HG03139 (cell line): Measurements from ENCODE around the gene UBAC2.
A peak's percentile ranks its signal among the peaks of the same experiment; 100 is the strongest.

Experiments
- ATAC-seq: cut with Tn5 transposase; IDR thresholded peaks from one replicate; pipeline ENCODE4 v1.9.1; 2021; ENCODE audit not compliant: unreplicated experiment

UBAC2 gene

GRCh38 chr13:99289674-99290337, 89.2 kb downstream of the UBAC2 start:
- no peak for ATAC-seq

- no peak for ATAC-seq
Measured at GRCh38 chr13:99290894-99291293, 90.2 kb downstream of the UBAC2 start.

- ATAC-seq = no peak
Measured at GRCh38 chr13:99293178-99293577, 92.5 kb downstream of the UBAC2 start.

DNA sequence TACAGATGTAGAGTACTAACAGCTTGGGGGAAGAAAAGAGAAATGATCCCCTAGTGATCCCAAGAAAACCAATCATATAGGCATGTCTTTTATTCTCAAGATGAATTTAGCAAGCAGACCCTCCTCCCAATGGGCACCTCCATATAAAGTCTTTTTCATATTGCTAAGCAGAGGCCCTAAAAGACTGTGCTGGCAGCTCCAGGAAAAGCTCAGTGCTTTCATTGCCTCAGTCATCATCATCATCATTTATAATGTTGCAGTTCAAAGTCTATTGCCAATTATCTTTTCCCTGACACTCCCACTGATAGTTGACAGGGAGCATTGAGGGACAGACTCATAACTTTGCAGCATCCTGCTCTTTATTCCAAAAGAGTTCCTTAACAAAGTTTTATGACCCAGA, 93.5 kb downstream of the UBAC2 start:
- no peak for ATAC-seq

- no peak for ATAC-seq
Measured at GRCh38 chr13:99294958-99295357, 94.3 kb downstream of the UBAC2 start.

GRCh38 chr13:99295488-99296252, 95.0 kb downstream of the UBAC2 start:
- ATAC-seq = no peak

- no peak for ATAC-seq
Measured at GRCh38 chr13:99296398-99296797, 95.7 kb downstream of the UBAC2 start.

DNA sequence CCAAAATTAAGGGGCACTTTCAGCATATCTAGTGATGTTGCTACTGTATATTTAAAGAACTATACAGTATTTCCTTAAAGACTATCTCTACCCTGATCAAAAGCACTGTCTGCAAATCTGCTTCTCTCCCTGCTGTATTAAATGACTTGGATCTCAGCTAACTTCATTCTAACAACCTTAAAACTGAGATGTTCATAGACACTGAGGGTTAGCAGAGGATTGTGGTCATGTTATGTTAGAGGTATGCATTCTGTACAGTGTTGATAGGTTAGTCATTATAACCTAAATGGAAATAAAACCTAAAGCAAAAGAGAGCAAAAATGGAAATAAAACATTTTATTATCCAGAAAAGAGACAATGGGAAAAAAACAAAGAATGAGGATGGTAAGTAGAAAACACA, 96.7 kb downstream of the UBAC2 start:
- ATAC-seq = no peak

GRCh38 chr13:99298056-99298455, 97.4 kb downstream of the UBAC2 start:
- no peak for ATAC-seq

GRCh38 chr13:99299256-99299919, 98.7 kb downstream of the UBAC2 start:
- no peak for ATAC-seq

DNA sequence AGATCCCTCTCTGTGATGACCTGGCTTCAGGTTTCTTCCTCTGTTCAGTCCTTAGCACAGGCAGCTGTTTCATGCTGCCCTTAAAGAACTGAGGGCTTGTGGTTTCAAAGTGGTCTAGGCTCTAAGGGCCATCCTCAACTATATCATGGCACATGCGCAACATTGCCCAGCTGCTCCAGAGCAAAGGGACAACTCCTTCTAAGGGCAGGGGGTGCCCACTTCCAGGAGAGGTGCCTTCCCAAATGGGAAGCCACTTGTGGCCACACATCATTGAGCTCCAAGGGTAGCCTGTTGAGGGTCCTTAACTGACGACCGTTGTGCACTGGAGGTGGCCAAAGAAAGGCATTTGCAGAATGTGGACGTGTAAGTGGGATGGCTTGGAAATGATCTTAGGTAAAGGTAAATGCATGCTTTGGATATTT, 99.3 kb downstream of the UBAC2 start:
- no peak for ATAC-seq

- no peak for ATAC-seq
Measured at GRCh38 chr13:99301056-99301838, 100.6 kb downstream of the UBAC2 start.

DNA sequence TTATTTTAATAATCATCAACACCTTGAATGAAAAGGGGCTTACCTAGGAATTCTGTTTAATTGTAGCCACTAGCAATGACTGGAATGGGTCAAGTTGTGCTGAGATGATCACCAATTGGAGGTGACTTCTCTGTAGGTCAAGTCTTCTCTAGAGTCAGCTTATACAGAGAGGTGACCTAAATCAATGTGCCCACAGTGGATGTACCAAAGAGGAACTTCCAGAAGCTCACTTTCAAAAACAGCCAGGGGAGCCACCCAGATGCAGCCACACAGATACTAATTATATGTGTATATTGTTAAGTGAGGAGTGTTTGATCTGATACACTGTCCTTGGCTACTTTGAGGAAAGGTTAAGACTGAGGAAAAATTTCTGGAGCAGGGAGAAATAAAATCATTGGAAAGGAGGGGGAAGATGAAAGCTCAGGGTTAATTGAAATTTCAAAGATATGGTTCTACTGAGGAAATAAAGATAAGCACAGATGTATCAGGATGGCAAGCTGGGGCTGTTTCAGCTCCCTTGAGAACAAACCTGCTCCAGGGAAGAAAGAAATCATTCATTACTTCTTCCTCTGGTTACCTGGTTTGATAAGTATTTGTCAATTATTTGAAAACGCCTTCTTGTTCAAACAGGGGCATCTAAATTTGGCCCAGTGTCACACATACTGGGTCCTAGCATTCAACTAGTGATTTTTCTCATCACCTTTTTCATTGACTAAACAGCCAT, 101.4 kb downstream of the UBAC2 start:
- ATAC-seq = no peak

- ATAC-seq = no peak
Measured at GRCh38 chr13:99302637-99303505, 102.2 kb downstream of the UBAC2 start.

DNA sequence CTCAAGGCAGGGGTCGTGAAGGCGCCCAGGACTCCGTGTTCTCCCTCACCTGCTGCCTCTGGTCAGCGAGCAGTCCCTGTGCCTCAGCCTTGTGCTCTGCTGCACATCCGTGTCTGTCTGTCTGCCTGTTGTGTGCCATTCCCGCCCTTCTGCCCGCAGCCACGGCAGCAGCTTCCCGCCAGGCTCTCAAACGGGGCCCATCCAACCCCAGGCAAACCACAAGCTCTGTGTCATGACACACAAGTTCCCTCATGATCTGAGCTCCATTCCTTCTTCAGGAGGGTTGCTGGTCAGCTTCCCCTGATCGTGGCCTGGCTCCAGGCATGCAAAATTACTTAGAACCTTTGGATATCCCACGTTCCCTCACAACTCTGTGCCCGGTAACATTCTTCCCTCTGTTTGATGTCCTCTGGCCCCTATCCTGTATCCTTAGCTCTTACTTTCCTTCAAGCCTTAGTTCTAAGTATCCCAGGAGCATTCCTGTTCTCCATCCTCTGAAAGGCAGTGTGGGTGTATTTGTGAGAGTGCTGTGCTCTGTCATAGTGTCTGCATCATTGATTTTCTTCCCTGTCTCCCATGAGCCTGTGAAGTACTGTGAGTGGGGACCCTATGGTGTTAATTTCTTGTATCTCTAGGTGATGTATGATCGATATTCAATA, 103.3 kb downstream of the UBAC2 start:
- no peak for ATAC-seq

GRCh38 chr13:99304541-99304940, 103.9 kb downstream of the UBAC2 start:
- no peak for ATAC-seq

DNA sequence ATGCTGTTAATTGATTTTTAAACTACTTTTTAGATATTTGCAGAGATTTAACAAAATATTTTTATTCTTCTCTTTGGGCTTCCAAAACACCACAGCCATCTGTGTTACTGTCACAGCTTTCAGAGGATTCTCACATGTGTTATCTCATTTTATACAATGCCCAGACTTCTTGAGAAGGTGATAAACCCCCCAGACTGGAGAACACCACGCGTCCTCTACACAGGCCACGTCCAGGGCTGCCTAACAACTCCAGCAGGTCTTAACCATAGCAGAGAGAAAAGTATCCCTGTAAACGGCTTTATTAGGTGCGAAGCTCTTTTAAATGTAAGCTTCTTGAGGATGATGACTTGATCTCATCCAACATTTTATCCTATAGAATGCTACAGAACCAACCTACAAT, 104.5 kb downstream of the UBAC2 start:
- no peak for ATAC-seq

GRCh38 chr13:99305566-99305965, 104.9 kb downstream of the UBAC2 start:
- ATAC-seq = no peak

- ATAC-seq = peak; percentile 58
Measured at GRCh38 chr13:99307247-99307646, 106.6 kb downstream of the UBAC2 start, which contains the start of gene GPR183. TSS of gene GPR183 (minus strand) at chr13:99307399. CDS start at chr13:99296145, 11,254 bp downstream.
